HepG2 (cell line): ENCODE data around the gene MEF2B. TPM values are rescaled to one million over a fixed set of nuclear protein-coding genes. Genes with fewer than 3 reads are reported as not detected.

Source experiments
- ATAC-seq: fragments of 200-7000 bp; cut with Tn5 transposase; 3 replicates; pipeline ENCODE4 v1.9.1; 2020; ENCODE audit warnings: mild to moderate bottlenecking, moderate library complexity
- BruUV-seq: library from RNA; stranded (reverse); fragments of 400-500 nt; replicated peaks from 2 replicates; lab custom pipeline; 2021; lab: Mats Ljungman, UMichigan
- CTCF ChIA-PET: fragments of 300-600 bp; formaldehyde crosslinking; extraction: SDS; loops from one replicate; lab custom pipeline; 2021; ENCODE audit warnings: low total read pairs, inconsistent platforms, low intra/inter-chr PET ratio; lab: Yijun Ruan, JAX
- POLR2A ChIA-PET: fragments of 350-600 bp; sonication (Branson Sonifier 250); formaldehyde crosslinking; loops from one replicate; lab custom pipeline; 2020; ENCODE audit warnings: antibody characterized with exemption, inconsistent platforms; lab: Yijun Ruan, JAX
- DNase-seq: peaks from one replicate; pipeline ENCODE4 v3.0.0-alpha.2; 2015; ENCODE audit warnings: low spot score
- FAIRE-seq: peaks from 3 replicates; lab custom pipeline; 2011; peaks lifted over from hg19 to GRCh38; lab: Jason Lieb, UNC
- H2AFZ ChIP-seq: one replicate; pipeline ENCODE4 v1.6.1; 2011; ENCODE audit warnings: low read length, inconsistent platforms
- H3K27ac ChIP-seq: fragments of 300-600 bp; 3 replicates; pipeline ENCODE4 v1.8.0; 2011; ENCODE audit warnings: mixed run types, mild to moderate bottlenecking, mixed read lengths, low read length, inconsistent platforms; ENCODE audit not compliant: insufficient read depth; ENCODE audit errors: extremely low read length
- H3K27me3 ChIP-seq, 2 experiments: fragments of 200-600 bp in 1 of 2; 2 replicates in 1 of 2; 3 replicates in 1 of 2; pipeline versions ENCODE4 v1.6.0 to v1.8.0; 2011; ENCODE audit warnings: low read length in 2 of 2, mild to moderate bottlenecking in 2 of 2, moderate library complexity in 2 of 2, inconsistent platforms in 1 of 2; ENCODE audit not compliant: insufficient read depth in 2 of 2, control insufficient read depth in 1 of 2
- H3K36me3 ChIP-seq, 2 experiments: fragments of 200-600 bp in 1 of 2; replicated peaks in 1 of 2; 2 replicates in 1 of 2; 3 replicates in 1 of 2; pipeline versions ENCODE4 v1.5.1 to v1.8.0; 2011; ENCODE audit warnings: low read length in 2 of 2, inconsistent platforms in 1 of 2; ENCODE audit not compliant: insufficient read depth in 2 of 2, control insufficient read depth in 1 of 2
- H3K4me1 ChIP-seq: 2 replicates; pipeline ENCODE4 v1.5.1; 2012; ENCODE audit warnings: low read length, inconsistent platforms; ENCODE audit not compliant: insufficient read depth
- H3K4me2 ChIP-seq: 2 replicates; pipeline ENCODE4 v1.6.0; 2011; ENCODE audit warnings: low read depth, low read length, inconsistent platforms
- H3K4me3 ChIP-seq, 3 experiments: fragments of 200-600 bp in 1 of 3; sonication (generic), shearing (Covaris generic) in 1 of 3; replicated peaks in 1 of 3; 2 replicates each; pipeline ENCODE4 v1.5.1; 2011 to 2016; ENCODE audit warnings: low read length in 3 of 3, inconsistent platforms in 2 of 3, low read depth in 2 of 3, mild to moderate bottlenecking in 2 of 3, control low read depth in 1 of 3, mixed read lengths in 1 of 3; ENCODE audit not compliant: insufficient read depth in 1 of 3
- H3K79me2 ChIP-seq: one replicate; pipeline ENCODE4 v1.6.1; 2011; ENCODE audit warnings: low read length, inconsistent platforms; ENCODE audit not compliant: insufficient read depth
- H3K9ac ChIP-seq: 2 replicates; pipeline ENCODE4 v1.6.0; 2011; ENCODE audit warnings: mild to moderate bottlenecking, low read depth, low read length, inconsistent platforms; ENCODE audit not compliant: insufficient read depth
- H3K9me3 ChIP-seq: 2 replicates; pipeline ENCODE4 v1.5.1; 2012; ENCODE audit warnings: mild to moderate bottlenecking, low read length
- H4K20me1 ChIP-seq: 2 replicates; pipeline ENCODE4 v1.6.0; 2011; ENCODE audit warnings: inconsistent platforms, mild to moderate bottlenecking, low read length, moderate library complexity; ENCODE audit not compliant: insufficient read depth
- ISL2 ChIP-seq: sonication (generic); formaldehyde crosslinking; IDR thresholded peaks from 2 replicates; pipeline ENCODE4 v1.5.0; 2020; ENCODE audit warnings: missing genetic modification reagents
- TSC22D2 ChIP-seq: sonication (generic); formaldehyde crosslinking; IDR thresholded peaks from 2 replicates; pipeline ENCODE4 v1.5.1; 2020; ENCODE audit warnings: missing genetic modification reagents, mild to moderate bottlenecking, borderline replicate concordance
- WGBS: methylation state at CpG from one replicate; pipeline ENCODE4 v1.1.6; 2017; ENCODE audit warnings: low lambda C conversion rate; 5-methylcytosine and 5-hydroxymethylcytosine counted together
- in situ Hi-C: cut with HindIII; loops from 2 replicates; pipeline ENCODE4 v1.10.0; 2017; ENCODE audit warnings: low pct_unique_long_range_greater_than_20kb; ENCODE audit not compliant: extremely low pct_ligation_motif_present
- intact Hi-C: fragments of 100-400 bp; cut with micrococcal nuclease; formaldehyde crosslinking; loops from one replicate; pipeline ENCODE4 v1.10.0; 2022; ENCODE audit not compliant: unreplicated experiment
- polyA plus RNA-seq, 8 experiments: library from polyadenylated mRNA; depleted of rRNA in 3 of 8; stranded (reverse) in 7 of 8; unstranded in 1 of 8; fragments of >200 nt; fragmentation: Illumina TruSeq in 4 of 8; extraction: Trizol in 4 of 8; gene quantifications; 2 replicates each; pipeline versions ENCODE4 v1.2.1 to v1.2.3, GENCODE V29; 2011 to 2016; ENCODE audit warnings: low read depth in 4 of 8, missing spikeins in 1 of 8, mixed read lengths in 1 of 8; ENCODE audit not compliant: insufficient read depth in 1 of 8
- total RNA-seq, 5 experiments: library from RNA; depleted of rRNA; stranded (reverse); fragments of >200 nt; fragmentation: Illumina TruSeq; extraction: Trizol; gene quantifications; 2 replicates each; pipeline ENCODE4 v1.2.3, GENCODE V29; 2016; ENCODE audit warnings: low read depth in 1 of 5
- TF ChIP-seq, protein P1 (sequence below): sonication (generic); formaldehyde crosslinking; IDR thresholded peaks from 2 replicates; pipeline ENCODE4 v1.5.0; 2020; ENCODE audit warnings: missing genetic modification reagents
- TF ChIP-seq, protein P2 (sequence below): sonication (generic); formaldehyde crosslinking; IDR thresholded peaks from 2 replicates; pipeline ENCODE4 v1.8.1; 2023; ENCODE audit warnings: mild to moderate bottlenecking, moderate library complexity, missing genetic modification reagents
- TF ChIP-seq, protein P3 (sequence below): sonication (generic); formaldehyde crosslinking; IDR thresholded peaks from 2 replicates; pipeline ENCODE4 v1.4.0; 2020; ENCODE audit warnings: mild to moderate bottlenecking, missing genetic modification reagents
- TF ChIP-seq, protein P4 (sequence below): sonication (generic); formaldehyde crosslinking; IDR thresholded peaks from 2 replicates; pipeline ENCODE4 v1.4.0; 2020; ENCODE audit warnings: missing genetic modification reagents

MEF2B gene
- total and polyA plus RNA-seq, 2 of the 13 experiments (the other 11 are each of a cell fraction or from before 2014, with no cell fraction given): 1.2 to 1.7 TPM

DNA sequence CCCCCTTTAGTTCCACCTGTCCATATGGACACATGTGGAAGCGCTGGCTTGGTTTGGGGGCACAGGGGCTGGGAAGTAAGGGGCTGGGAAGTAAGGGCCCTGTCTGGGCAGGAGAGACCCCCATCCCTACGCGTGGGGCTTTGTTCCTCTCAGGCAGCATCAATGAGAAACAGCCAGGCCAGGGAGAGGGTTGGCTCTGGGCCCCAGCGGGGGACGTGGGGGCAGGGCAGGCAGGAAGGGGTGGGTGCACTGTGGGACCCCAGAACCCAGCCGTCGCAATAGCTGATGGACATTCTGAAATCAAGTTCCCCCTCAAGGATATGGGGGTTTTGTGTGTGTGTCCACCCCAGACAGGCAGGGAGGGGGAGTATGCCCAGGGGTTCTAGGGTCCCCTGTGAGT, 42.9 kb upstream of the MEF2B start:
- no TSS peak for BruUV-seq
- no peaks in the 10 kb centered on the region for H3K9me3 ChIP-seq
- in situ Hi-C loops: no loop called here
- POLR2A ChIA-PET: no interaction called here
- H3K9ac ChIP-seq: no peak overlapping the region
- H2AFZ ChIP-seq: no peak overlapping the region
- CTCF ChIA-PET: no interaction called here
- FAIRE-seq (no peak), ATAC-seq (no peak), DNase-seq (no peak)
- intact Hi-C loops: no loop called here
- H3K4me3 ChIP-seq: no peak overlapping the region
- H3K27me3 ChIP-seq: peaks cover 2 to 21% of the 10 kb centered on the region in 2 experiments; a peak in 3 of 5 replicates
- H3K36me3 ChIP-seq: no peaks in the 10 kb centered on the region
- no peak overlapping the region for H3K4me2 ChIP-seq
- no peaks in the 10 kb centered on the region for H3K4me1 ChIP-seq
- no peak overlapping the region for H3K27ac ChIP-seq
- TF ChIP-seq, protein P1, sequence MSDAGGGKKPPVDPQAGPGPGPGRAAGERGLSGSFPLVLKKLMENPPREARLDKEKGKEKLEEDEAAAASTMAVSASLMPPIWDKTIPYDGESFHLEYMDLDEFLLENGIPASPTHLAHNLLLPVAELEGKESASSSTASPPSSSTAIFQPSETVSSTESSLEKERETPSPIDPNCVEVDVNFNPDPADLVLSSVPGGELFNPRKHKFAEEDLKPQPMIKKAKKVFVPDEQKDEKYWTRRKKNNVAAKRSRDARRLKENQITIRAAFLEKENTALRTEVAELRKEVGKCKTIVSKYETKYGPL (CRISPR knock-in tag): no peak
- 28% methylated on average over 6 of the region's 7 CpGs for WGBS
- no peaks in the 10 kb centered on the region for H3K79me2 ChIP-seq
- H4K20me1 ChIP-seq: no peaks in the 10 kb centered on the region; the same call in 1 of the 2 replicates

DNA sequence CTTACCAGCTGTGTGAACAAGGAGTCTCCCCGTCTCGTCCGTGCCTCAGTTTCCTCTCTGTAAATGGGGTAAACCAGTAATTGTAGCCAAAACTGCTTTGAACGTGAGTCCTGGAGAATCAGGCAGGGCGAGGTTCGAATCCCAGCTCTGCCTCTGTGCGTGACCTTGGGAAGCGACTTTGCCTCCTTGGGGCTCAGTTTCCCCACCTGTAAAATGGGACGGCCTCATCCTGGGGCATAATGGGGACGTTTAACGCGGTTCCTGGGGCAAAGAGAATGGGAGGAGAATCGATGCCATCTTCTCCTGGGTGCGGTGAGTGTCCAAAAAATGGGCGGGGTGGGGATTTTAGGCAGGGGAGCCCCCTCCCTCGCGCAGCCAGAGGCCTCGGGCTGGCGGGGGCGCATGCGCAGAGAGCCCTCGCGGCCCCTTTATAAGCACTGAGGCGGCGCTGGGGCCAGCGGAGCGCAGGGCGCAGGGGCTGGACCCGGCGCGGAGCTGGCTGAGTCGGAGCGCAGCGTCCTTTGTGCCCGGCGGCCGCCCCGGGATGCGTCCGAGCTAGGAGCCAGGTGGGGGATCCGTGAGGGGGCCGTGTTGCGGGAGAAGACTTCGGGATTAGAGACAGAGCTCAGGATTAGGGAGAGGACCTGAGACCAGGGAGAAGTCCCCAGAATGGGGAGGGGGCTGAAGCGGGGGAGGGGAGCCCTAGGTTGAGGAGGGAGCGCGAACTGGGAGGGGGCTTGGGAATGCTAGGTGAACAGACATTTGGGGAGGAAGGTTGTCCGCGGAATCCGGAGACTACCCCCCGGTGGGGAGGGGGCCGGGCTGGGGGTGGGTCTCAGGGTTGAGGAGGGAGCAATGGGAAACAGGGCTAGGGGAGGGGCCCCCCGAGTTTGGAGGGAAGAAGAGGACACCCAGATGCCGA, 41.7 kb upstream of the MEF2B start, which contains the start of gene NCAN:
Gene NCAN (plus strand): TSS at position 460 of the 922 bp plus-strand sequence. CDS start 4,996 bp downstream, outside the sequence.
- no peaks in the 10 kb centered on the region for H3K79me2 ChIP-seq
- no peaks in the 10 kb centered on the region for H3K9me3 ChIP-seq
- BruUV-seq: no TSS peak
- H3K9ac ChIP-seq: no peak within 1 kb of the TSS
- H3K27me3 ChIP-seq: peaks cover 2 to 21% of the 10 kb centered on the region in 2 experiments; a peak in 3 of 5 replicates
- DNase-seq (no peak), ATAC-seq (peak; percentile 46), FAIRE-seq (no peak)
- in situ Hi-C loops: no loop called here
- WGBS: 16% methylated on average over 28 of the region's 54 CpGs
- H3K4me3 ChIP-seq: no peak within 1 kb of the TSS
- no peak within 1 kb of the TSS for H2AFZ ChIP-seq
- POLR2A ChIA-PET: no interaction called here
- H3K4me1 ChIP-seq: no peaks in the 10 kb centered on the region
- CTCF ChIA-PET: no interaction called here
- H4K20me1 ChIP-seq: no peaks in the 10 kb centered on the region; the same call in 1 of the 2 replicates
- H3K27ac ChIP-seq: no peak within 1 kb of the TSS
- no peaks in the 10 kb centered on the region for H3K36me3 ChIP-seq
- H3K4me2 ChIP-seq: no peak within 1 kb of the TSS
- intact Hi-C loops: no loop called here
- TF ChIP-seq, protein P2, sequence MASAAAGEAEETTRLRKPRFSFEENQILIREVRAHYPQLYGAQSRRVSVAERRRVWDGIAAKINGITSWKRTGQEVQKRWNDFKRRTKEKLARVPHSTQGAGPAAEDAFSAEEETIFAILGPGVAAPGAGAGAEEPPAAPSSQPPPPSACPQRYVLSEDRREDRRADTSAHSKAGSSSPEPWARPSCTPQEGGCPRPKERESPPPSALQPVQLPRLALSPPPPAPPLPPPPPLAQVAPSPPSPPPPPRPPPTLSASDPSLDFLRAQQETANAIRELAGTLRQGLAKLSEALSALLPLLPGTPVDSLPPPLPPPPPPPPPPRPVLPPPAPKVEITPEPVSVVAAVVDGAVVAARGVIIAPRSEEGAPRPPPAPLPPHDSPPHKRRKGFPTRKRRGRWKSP (CRISPR knock-in tag): 0 out of 2 replicates have a peak, but pooled peaks have one; percentile 42
- TF ChIP-seq TSC22D2 (CRISPR knock-in tag): no peak
- TF ChIP-seq, protein P3, sequence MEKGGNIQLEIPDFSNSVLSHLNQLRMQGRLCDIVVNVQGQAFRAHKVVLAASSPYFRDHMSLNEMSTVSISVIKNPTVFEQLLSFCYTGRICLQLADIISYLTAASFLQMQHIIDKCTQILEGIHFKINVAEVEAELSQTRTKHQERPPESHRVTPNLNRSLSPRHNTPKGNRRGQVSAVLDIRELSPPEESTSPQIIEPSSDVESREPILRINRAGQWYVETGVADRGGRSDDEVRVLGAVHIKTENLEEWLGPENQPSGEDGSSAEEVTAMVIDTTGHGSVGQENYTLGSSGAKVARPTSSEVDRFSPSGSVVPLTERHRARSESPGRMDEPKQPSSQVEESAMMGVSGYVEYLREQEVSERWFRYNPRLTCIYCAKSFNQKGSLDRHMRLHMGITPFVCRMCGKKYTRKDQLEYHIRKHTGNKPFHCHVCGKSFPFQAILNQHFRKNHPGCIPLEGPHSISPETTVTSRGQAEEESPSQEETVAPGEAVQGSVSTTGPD: no peak
- TF ChIP-seq, protein P4, sequence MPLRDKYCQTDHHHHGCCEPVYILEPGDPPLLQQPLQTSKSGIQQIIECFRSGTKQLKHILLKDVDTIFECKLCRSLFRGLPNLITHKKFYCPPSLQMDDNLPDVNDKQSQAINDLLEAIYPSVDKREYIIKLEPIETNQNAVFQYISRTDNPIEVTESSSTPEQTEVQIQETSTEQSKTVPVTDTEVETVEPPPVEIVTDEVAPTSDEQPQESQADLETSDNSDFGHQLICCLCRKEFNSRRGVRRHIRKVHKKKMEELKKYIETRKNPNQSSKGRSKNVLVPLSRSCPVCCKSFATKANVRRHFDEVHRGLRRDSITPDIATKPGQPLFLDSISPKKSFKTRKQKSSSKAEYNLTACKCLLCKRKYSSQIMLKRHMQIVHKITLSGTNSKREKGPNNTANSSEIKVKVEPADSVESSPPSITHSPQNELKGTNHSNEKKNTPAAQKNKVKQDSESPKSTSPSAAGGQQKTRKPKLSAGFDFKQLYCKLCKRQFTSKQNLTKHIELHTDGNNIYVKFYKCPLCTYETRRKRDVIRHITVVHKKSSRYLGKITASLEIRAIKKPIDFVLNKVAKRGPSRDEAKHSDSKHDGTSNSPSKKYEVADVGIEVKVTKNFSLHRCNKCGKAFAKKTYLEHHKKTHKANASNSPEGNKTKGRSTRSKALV: peak; percentile 74; the same call in 1 of the 2 replicates
- TF ChIP-seq ISL2 (CRISPR knock-in tag): no peak
